PFSK-1 (cell line): ENCODE results near the gene PIEZO1.

Source experiments
- FOXP2 ChIP-seq: optimal IDR thresholded peaks from 2 replicates; pipeline ENCODE3; 2011; ENCODE audit warnings: borderline replicate concordance, control low read depth, inconsistent platforms; ENCODE audit not compliant: insufficient read depth; ENCODE audit errors: extremely low read length, extremely low read depth
- POLR2AphosphoS5 ChIP-seq: IDR thresholded peaks from 2 replicates; pipeline ENCODE4 v1.6.1; 2012; ENCODE audit warnings: low read depth, mild to moderate bottlenecking, control low read depth, low read length, moderate library complexity
- REST ChIP-seq, 2 experiments: IDR thresholded peaks; 2 replicates each; pipeline versions ENCODE4 v1.6.1 to v1.8.0; 2011 to 2012; ENCODE audit warnings: low read depth in 2 of 2, low read length in 2 of 2, control low read depth in 1 of 2, inconsistent platforms in 1 of 2, mild to moderate bottlenecking in 1 of 2, moderate library complexity in 1 of 2; ENCODE audit not compliant: insufficient read depth in 1 of 2
- SIN3A ChIP-seq: IDR thresholded peaks from 2 replicates; pipeline ENCODE4 v1.6.1; 2012; ENCODE audit warnings: mild to moderate bottlenecking, low read length, moderate library complexity, borderline replicate concordance; ENCODE audit not compliant: insufficient read depth
- TAF1 ChIP-seq: IDR thresholded peaks from 2 replicates; pipeline ENCODE4 v1.6.1; 2012; ENCODE audit warnings: low read length, control low read depth, borderline replicate concordance; ENCODE audit not compliant: insufficient read depth

PIEZO1 gene

GRCh38 chr16:88725609-88726407, 59.2 kb downstream of the PIEZO1 start:
- TF ChIP-seq REST (IDR thresholded peaks at IDR 0.05; ENCODE audit: insufficient read depth in 1 of 2, low read depth in 2 of 2, low read length in 2 of 2) (no peak), TAF1 (no peak), POLR2AphosphoS5 (no peak), SIN3A (no peak), FOXP2 (no peak)

GRCh38 chr16:88724855-88725555, 60.0 kb downstream of the PIEZO1 start:
- TF ChIP-seq REST (IDR thresholded peaks at IDR 0.05; ENCODE audit: insufficient read depth in 1 of 2, low read depth in 2 of 2, low read length in 2 of 2) (no peak), POLR2AphosphoS5 (no peak), TAF1 (no peak), SIN3A (no peak), FOXP2 (no peak)

GRCh38 chr16:88723911-88724310, 61.1 kb downstream of the PIEZO1 start:
- TF ChIP-seq SIN3A = no peak
- no peak for TF ChIP-seq POLR2AphosphoS5
- no peak for TF ChIP-seq TAF1
- TF ChIP-seq REST (IDR thresholded peaks at IDR 0.05; ENCODE audit: insufficient read depth in 1 of 2, low read depth in 2 of 2, low read length in 2 of 2) = no peak
- TF ChIP-seq FOXP2 = no peak

GRCh38 chr16:88723507-88723887, 61.5 kb downstream of the PIEZO1 start:
- TF ChIP-seq POLR2AphosphoS5 (no peak), SIN3A (no peak), REST (IDR thresholded peaks at IDR 0.05; ENCODE audit: insufficient read depth in 1 of 2, low read depth in 2 of 2, low read length in 2 of 2) (no peak), TAF1 (no peak), FOXP2 (no peak)
